Fibroblast of villous mesenchyme (primary cell): ENCODE results near the gene CREG2. TPM values are rescaled to one million over a fixed set of nuclear protein-coding genes. Genes with fewer than 3 reads are reported as not detected.
A peak's percentile ranks its signal among the peaks of the same experiment; 100 is the strongest.

Experiments
- DNase-seq: peaks from one replicate; pipeline ENCODE4 v3.0.0-alpha.2; 2010; ENCODE audit warnings: low read depth
- H3K4me3 ChIP-seq: 2 replicates; pipeline ENCODE4 v1.5.1; 2011; ENCODE audit warnings: low read depth, mild to moderate bottlenecking, low read length
- total RNA-seq: library from RNA; depleted of rRNA; stranded (reverse); fragments of >200 nt; gene quantifications from 2 replicates; pipeline ENCODE4 v1.2.3, GENCODE V29; 2012
- TF ChIP-seq, protein P1 (sequence below): IDR thresholded peaks from 2 replicates; pipeline ENCODE4 v1.5.1; 2012; ENCODE audit warnings: low read depth, mild to moderate bottlenecking, low read length; ENCODE audit not compliant: insufficient read depth

The CREG2 gene
- total RNA-seq, 1 donor, result not detected

DNA sequence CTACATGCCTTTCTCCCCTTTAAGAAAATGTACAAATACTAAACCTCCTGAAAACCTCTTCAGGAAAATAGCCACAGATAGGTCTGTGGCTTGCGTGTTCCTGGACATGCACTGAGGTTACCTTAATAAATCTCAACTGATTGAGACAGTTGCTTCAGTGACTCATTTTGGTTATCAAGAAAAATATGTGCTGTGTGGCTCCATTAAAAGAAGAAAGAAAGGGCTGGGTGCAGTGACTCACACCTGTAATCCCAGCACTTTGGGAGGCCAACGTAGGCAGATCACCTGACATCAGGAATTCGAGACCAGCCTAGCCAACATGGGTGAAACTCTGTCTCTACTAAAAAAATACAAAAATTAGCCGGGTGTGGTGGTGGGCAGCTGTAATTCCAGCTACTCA lies 27.1 kb downstream of the CREG2 start:
- peak; percentile 49 for DNase-seq
- H3K4me3 ChIP-seq, result no peak overlapping the region
- TF ChIP-seq, protein P1, sequence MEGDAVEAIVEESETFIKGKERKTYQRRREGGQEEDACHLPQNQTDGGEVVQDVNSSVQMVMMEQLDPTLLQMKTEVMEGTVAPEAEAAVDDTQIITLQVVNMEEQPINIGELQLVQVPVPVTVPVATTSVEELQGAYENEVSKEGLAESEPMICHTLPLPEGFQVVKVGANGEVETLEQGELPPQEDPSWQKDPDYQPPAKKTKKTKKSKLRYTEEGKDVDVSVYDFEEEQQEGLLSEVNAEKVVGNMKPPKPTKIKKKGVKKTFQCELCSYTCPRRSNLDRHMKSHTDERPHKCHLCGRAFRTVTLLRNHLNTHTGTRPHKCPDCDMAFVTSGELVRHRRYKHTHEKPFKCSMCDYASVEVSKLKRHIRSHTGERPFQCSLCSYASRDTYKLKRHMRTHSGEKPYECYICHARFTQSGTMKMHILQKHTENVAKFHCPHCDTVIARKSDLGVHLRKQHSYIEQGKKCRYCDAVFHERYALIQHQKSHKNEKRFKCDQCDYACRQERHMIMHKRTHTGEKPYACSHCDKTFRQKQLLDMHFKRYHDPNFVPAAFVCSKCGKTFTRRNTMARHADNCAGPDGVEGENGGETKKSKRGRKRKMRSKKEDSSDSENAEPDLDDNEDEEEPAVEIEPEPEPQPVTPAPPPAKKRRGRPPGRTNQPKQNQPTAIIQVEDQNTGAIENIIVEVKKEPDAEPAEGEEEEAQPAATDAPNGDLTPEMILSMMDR, result no peak

GRCh38 chr2:101359410-101359954 lies 27.8 kb downstream of the CREG2 start:
- H3K4me3 ChIP-seq, result no peak overlapping the region
- TF ChIP-seq, protein P1, result no peak
- no peak for DNase-seq

- H3K4me3 ChIP-seq, result no peak overlapping the region
- TF ChIP-seq, protein P1, result no peak
- DNase-seq, result no peak
These were observed 29.9 kb downstream of the CREG2 start for GRCh38 chr2:101357376-101357775.

- TF ChIP-seq, protein P1, result no peak
- no peak for DNase-seq
These were observed 30.8 kb downstream of the CREG2 start for GRCh38 chr2:101356521-101356920.

DNA sequence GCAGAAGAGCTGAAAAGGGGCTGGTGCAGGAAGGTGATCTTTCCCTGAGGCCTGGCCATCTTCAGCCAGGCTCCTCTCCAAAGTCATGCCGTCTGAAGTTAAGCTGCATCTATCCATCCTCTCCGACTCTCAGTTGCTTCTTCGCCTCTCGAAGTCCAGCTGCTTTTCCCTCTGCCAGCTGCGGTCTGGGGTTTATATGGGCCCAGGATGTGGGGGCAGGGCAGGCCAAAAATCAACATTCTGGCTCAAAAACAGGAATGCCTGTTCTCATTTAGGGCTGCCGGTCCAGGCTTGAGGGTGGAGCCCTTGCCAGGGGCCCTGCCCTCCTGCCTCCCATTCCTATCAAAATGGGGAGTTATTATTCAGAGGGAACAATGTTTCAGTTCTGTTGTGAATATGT lies 31.2 kb downstream of the CREG2 start:
- no peak overlapping the region for H3K4me3 ChIP-seq
- no peak for DNase-seq
- TF ChIP-seq, protein P1, result no peak

More at GRCh38 chr2:101356521-101356920, 30.8 kb downstream of the CREG2 start:
- no peak overlapping the region for H3K4me3 ChIP-seq

GRCh38 chr2:101355401-101356054 lies 31.8 kb downstream of the CREG2 start:
- TF ChIP-seq, protein P1, result no peak
- DNase-seq, result no peak

More at GRCh38 chr2:101355401-101356054, 31.8 kb downstream of the CREG2 start:
- H3K4me3 ChIP-seq, result no peak overlapping the region
